ENCODE data around the gene BIRC3. TPM values are rescaled to one million over a fixed set of nuclear protein-coding genes. Genes with fewer than 3 reads are reported as not detected.

The BIRC3 gene
- total RNA-seq, 2 experiments from 2014 or later, result 27.2 to 66.9 TPM

GRCh38 chr11:102318469-102318868 lies 1.2 kb downstream of the BIRC3 start:
- DNase-seq (ENCODE audit: low spot score), result peak; percentile 74
- POLR2A ChIA-PET, result interaction anchor here (0.5 to 12.5 kb wide), 9 partner anchors 11 to 1263 kb away, joined by 3 to 102 read pairs (median 3); no protein-coding TSS in a partner anchor
- no peaks in the 10 kb centered on the region for H3K9me2 ChIP-seq (ENCODE audit: insufficient read depth, low read length)
- H2AFZ ChIP-seq (ENCODE audit: low read length), result no peak overlapping the region
- no peak for TF ChIP-seq EZH2phosphoT487 (IDR thresholded peaks at IDR 0.05; ENCODE audit: borderline replicate concordance, low read depth, low read length)
- peak; percentile 53 for TF ChIP-seq CTCF (conservative IDR thresholded peaks at IDR 0.05; ENCODE audit: low read length)
- peaks cover 69% of the 10 kb centered on the region for H3K4me1 ChIP-seq (ENCODE audit: insufficient read depth, low read length, poor library complexity, severe bottlenecking)
- peak overlapping the region; percentile 91 for H3K4me3 ChIP-seq (ENCODE audit: low read depth, low read length, poor library complexity, severe bottlenecking)
- intact Hi-C loops (cut with micrococcal nuclease; ENCODE audit: unreplicated experiment), result no loop called here
- H3K9me3 ChIP-seq (ENCODE audit: low read length), result no peaks in the 10 kb centered on the region
- no TSS peak for BruUV-seq (replicated peaks)
- H4K20me1 ChIP-seq (ENCODE audit: insufficient read depth, low read length), result 0 out of 2 replicates have a peak, but pooled peaks cover 4% of the 10 kb centered on the region
- CTCF ChIA-PET (ENCODE audit: unreplicated experiment), result interaction anchor here (0.8 to 1.3 kb wide), 5 partner anchors 22 to 295 kb away, joined by 3 to 5 read pairs (median 3); no protein-coding TSS in a partner anchor
- peak overlapping the region; percentile 92 for H3K27ac ChIP-seq (ENCODE audit: low read depth, low read length, poor library complexity, severe bottlenecking)
- H3K79me2 ChIP-seq (ENCODE audit: insufficient read depth, low read depth, low read length), result peaks cover 60% of the 10 kb centered on the region
- peaks cover 35% of the 10 kb centered on the region for H3K36me3 ChIP-seq (ENCODE audit: insufficient read depth, low read length)
- peak overlapping the region; percentile 79 for H3K4me2 ChIP-seq (ENCODE audit: low read length)

GRCh38 chr11:102319544-102319943 lies 2.3 kb downstream of the BIRC3 start:
- Histone ChIP-seq H3K27ac (ENCODE audit: low read depth, low read length, poor library complexity, severe bottlenecking) (peak overlapping the region; percentile 92), H3K4me1 (ENCODE audit: insufficient read depth, low read length, poor library complexity, severe bottlenecking) (peaks cover 69% of the 10 kb centered on the region), H3K4me3 (ENCODE audit: low read depth, low read length, poor library complexity, severe bottlenecking) (peak overlapping the region; percentile 91), H3K36me3 (ENCODE audit: insufficient read depth, low read length) (peaks cover 45% of the 10 kb centered on the region), H2AFZ (ENCODE audit: low read length) (no peak overlapping the region), H3K4me2 (ENCODE audit: low read length) (peak overlapping the region; percentile 79), H3K79me2 (ENCODE audit: insufficient read depth, low read depth, low read length) (peaks cover 71% of the 10 kb centered on the region), H3K9me3 (ENCODE audit: low read length) (no peaks in the 10 kb centered on the region), H3K9me2 (ENCODE audit: insufficient read depth, low read length) (no peaks in the 10 kb centered on the region), H4K20me1 (ENCODE audit: insufficient read depth, low read length) (0 out of 2 replicates have a peak, but pooled peaks cover 4% of the 10 kb centered on the region)
- peak; percentile 35 for DNase-seq (ENCODE audit: low spot score)
- ChIA-PET CTCF (ENCODE audit: unreplicated experiment) (interaction anchor here (1.2 to 1.9 kb wide), 2 partner anchors 13 to 26 kb away, joined by 4 read pairs; no protein-coding TSS in a partner anchor), POLR2A (interaction anchor here (0.6 to 12.5 kb wide), 7 partner anchors 12 to 127 kb away, joined by 3 to 102 read pairs (median 6); no protein-coding TSS in a partner anchor)
- TF ChIP-seq EZH2phosphoT487 (IDR thresholded peaks at IDR 0.05; ENCODE audit: borderline replicate concordance, low read depth, low read length), result no peak
- no peak for TF ChIP-seq CTCF (conservative IDR thresholded peaks at IDR 0.05; ENCODE audit: low read length)
- intact Hi-C loops (cut with micrococcal nuclease; ENCODE audit: unreplicated experiment), result loop anchor here (1.0 kb wide), 1 partner anchor 31 kb away; no protein-coding TSS in a partner anchor
- no TSS peak for BruUV-seq (replicated peaks)

GRCh38 chr11:102320188-102320587 lies 2.9 kb downstream of the BIRC3 start:
- no TSS peak for BruUV-seq (replicated peaks)
- intact Hi-C loops (cut with micrococcal nuclease; ENCODE audit: unreplicated experiment), result no loop called here
- Histone ChIP-seq H3K79me2 (ENCODE audit: insufficient read depth, low read depth, low read length) (peaks cover 77% of the 10 kb centered on the region), H4K20me1 (ENCODE audit: insufficient read depth, low read length) (0 out of 2 replicates have a peak, but pooled peaks cover 4% of the 10 kb centered on the region), H3K9me2 (ENCODE audit: insufficient read depth, low read length) (no peaks in the 10 kb centered on the region), H3K4me3 (ENCODE audit: low read depth, low read length, poor library complexity, severe bottlenecking) (peak overlapping the region; percentile 91), H3K36me3 (ENCODE audit: insufficient read depth, low read length) (peaks cover 52% of the 10 kb centered on the region), H3K4me2 (ENCODE audit: low read length) (peak overlapping the region; percentile 79), H3K9me3 (ENCODE audit: low read length) (no peaks in the 10 kb centered on the region), H2AFZ (ENCODE audit: low read length) (no peak overlapping the region), H3K27ac (ENCODE audit: low read depth, low read length, poor library complexity, severe bottlenecking) (peak overlapping the region; percentile 92), H3K4me1 (ENCODE audit: insufficient read depth, low read length, poor library complexity, severe bottlenecking) (peaks cover 69% of the 10 kb centered on the region)
- POLR2A ChIA-PET, result interaction anchor here (0.5 to 12.5 kb wide), 7 partner anchors 13 to 32 kb away, joined by 3 to 102 read pairs (median 4); partner anchors contain the start of gene BIRC2
- CTCF ChIA-PET (ENCODE audit: unreplicated experiment), result interaction anchor here (1.2 to 1.9 kb wide), 2 partner anchors 14 to 26 kb away, joined by 4 read pairs; no protein-coding TSS in a partner anchor
- peak; percentile 55 for DNase-seq (ENCODE audit: low spot score)
- no peak for TF ChIP-seq EZH2phosphoT487 (IDR thresholded peaks at IDR 0.05; ENCODE audit: borderline replicate concordance, low read depth, low read length)
- no peak for TF ChIP-seq CTCF (conservative IDR thresholded peaks at IDR 0.05; ENCODE audit: low read length)
